SH-SY5Y (cell line): Measurements from ENCODE around the gene SLC1A3.

Experiments used
- GATA2 ChIP-seq: IDR thresholded peaks from 2 replicates; pipeline ENCODE4 v1.6.1; 2011; ENCODE audit warnings: mild to moderate bottlenecking, low read depth, low read length
- GATA3 ChIP-seq: IDR thresholded peaks from 2 replicates; pipeline ENCODE4 v1.6.1; 2011; ENCODE audit warnings: low read depth, mild to moderate bottlenecking, low read length, moderate library complexity

DNA sequence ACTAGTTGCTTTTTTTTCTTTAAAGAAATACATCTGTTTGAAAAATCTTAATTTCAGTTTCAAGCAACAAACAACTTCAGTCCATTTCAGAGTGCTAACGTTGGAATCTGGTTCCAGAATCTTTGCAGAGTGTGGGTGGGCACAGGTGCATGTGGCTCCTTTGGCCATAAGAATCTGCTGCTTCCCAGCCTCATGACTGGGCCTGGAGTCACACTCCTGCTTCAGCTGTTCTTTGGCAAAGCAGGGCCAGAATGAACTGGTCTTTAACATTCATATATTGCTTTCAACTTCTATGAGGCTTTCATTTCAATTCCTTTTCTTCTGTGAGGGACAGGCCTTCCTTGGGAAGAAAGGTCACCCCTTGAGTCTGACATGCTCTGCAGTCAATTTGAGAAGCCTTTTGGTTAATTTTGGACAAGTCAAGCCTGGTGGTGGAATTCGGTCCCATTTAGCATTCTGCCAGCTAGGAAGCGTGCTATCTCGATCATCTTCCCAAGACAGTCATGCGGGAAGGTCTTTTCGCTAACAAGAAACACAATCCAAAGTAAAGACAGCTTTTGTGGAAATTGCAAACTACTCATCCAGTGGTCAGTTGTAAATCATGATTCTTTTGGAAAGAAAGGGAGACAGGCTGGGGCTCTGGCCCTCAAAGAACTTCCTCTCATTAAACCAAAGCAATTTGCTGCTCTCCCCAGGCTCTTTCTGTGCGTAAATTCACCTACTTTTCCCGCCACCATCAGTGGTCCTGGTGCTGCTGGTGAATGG is 55.2 kb downstream of the SLC1A3 start:
- TF ChIP-seq GATA2 (no peak), GATA3 (no peak)
